HepG2 (cell line): ENCODE results near the gene ESYT2. TPM values are rescaled to one million over a fixed set of nuclear protein-coding genes. Genes with fewer than 3 reads are reported as not detected.
A peak's percentile ranks its signal among the peaks of the same experiment; 100 is the strongest.

Experiments used
- ATF1 ChIP-seq: IDR thresholded peaks from 2 replicates; pipeline ENCODE4 v1.6.1; 2016; ENCODE audit warnings: mild to moderate bottlenecking, control low read depth
- BRCA1 ChIP-seq: sonication (generic); formaldehyde crosslinking; IDR thresholded peaks from 2 replicates; pipeline ENCODE4 v1.4.0; 2020; ENCODE audit warnings: missing genetic modification reagents
- ERF ChIP-seq: IDR thresholded peaks from 2 replicates; pipeline ENCODE4 v1.6.1; 2018; ENCODE audit warnings: missing biosample characterization, missing genetic modification reagents
- HOXA5 ChIP-seq: sonication (generic); formaldehyde crosslinking; IDR thresholded peaks from 2 replicates; pipeline ENCODE4 v1.4.0; 2020; ENCODE audit warnings: missing genetic modification reagents
- RXRB ChIP-seq: IDR thresholded peaks from 2 replicates; pipeline ENCODE4 v1.6.1; 2016; ENCODE audit warnings: borderline replicate concordance, missing genetic modification reagents, missing compliant biosample characterization
- SALL1 ChIP-seq: sonication (generic); formaldehyde crosslinking; IDR thresholded peaks from 2 replicates; pipeline ENCODE4 v1.8.0; 2022; ENCODE audit warnings: mild to moderate bottlenecking, missing genetic modification reagents
- WIZ ChIP-seq: sonication (generic); formaldehyde crosslinking; IDR thresholded peaks from 2 replicates; pipeline ENCODE4 v1.5.1; 2020; ENCODE audit warnings: mild to moderate bottlenecking, missing genetic modification reagents
- ZNF17 ChIP-seq: sonication (generic); formaldehyde crosslinking; IDR thresholded peaks from 2 replicates; pipeline ENCODE4 v1.5.0; 2020; ENCODE audit warnings: mild to moderate bottlenecking, missing genetic modification reagents
- ZNF251 ChIP-seq: sonication (generic); formaldehyde crosslinking; IDR thresholded peaks from 2 replicates; pipeline ENCODE4 v1.9.0; 2021; ENCODE audit warnings: mild to moderate bottlenecking, missing genetic modification reagents
- ZNF431 ChIP-seq: sonication (generic); formaldehyde crosslinking; IDR thresholded peaks from 2 replicates; pipeline ENCODE4 v1.9.0; 2022; ENCODE audit warnings: missing genetic modification reagents, low read depth, mild to moderate bottlenecking, borderline replicate concordance
- ZNF616 ChIP-seq: sonication (generic); formaldehyde crosslinking; IDR thresholded peaks from 2 replicates; pipeline ENCODE4 v1.5.0; 2020; ENCODE audit warnings: low read depth, mild to moderate bottlenecking, missing genetic modification reagents
- ZNF724P ChIP-seq: sonication (generic); formaldehyde crosslinking; IDR thresholded peaks from 2 replicates; pipeline ENCODE4 v1.8.0; 2022; ENCODE audit warnings: missing genetic modification reagents, borderline replicate concordance
- ZSCAN30 ChIP-seq: sonication (generic); formaldehyde crosslinking; IDR thresholded peaks from 2 replicates; pipeline ENCODE4 v1.5.0; 2020; ENCODE audit warnings: mild to moderate bottlenecking, missing genetic modification reagents
- polyA plus RNA-seq, 8 experiments: library from polyadenylated mRNA; depleted of rRNA in 3 of 8; stranded (reverse) in 7 of 8; unstranded in 1 of 8; fragments of >200 nt; fragmentation: Illumina TruSeq in 4 of 8; extraction: Trizol in 4 of 8; gene quantifications; 2 replicates each; pipeline versions ENCODE4 v1.2.1 to v1.2.3, GENCODE V29; 2011 to 2016; ENCODE audit warnings: low read depth in 4 of 8, missing spikeins in 1 of 8, mixed read lengths in 1 of 8; ENCODE audit not compliant: insufficient read depth in 1 of 8
- total RNA-seq, 5 experiments: library from RNA; depleted of rRNA; stranded (reverse); fragments of >200 nt; fragmentation: Illumina TruSeq; extraction: Trizol; gene quantifications; 2 replicates each; pipeline ENCODE4 v1.2.3, GENCODE V29; 2016; ENCODE audit warnings: low read depth in 1 of 5
- TF ChIP-seq, protein P1 (sequence below): sonication (generic); IDR thresholded peaks from 2 replicates; pipeline ENCODE4 v1.6.1; 2016; ENCODE audit warnings: low read depth, borderline replicate concordance
- TF ChIP-seq, protein P2 (sequence below): sonication (generic); formaldehyde crosslinking; IDR thresholded peaks from 2 replicates; pipeline ENCODE4 v1.4.0; 2020; ENCODE audit warnings: missing genetic modification reagents; ENCODE audit errors: not compliant biosample characterization
- TF ChIP-seq, protein P3 (sequence below): sonication (generic); formaldehyde crosslinking; IDR thresholded peaks from 2 replicates; pipeline ENCODE4 v1.8.0; 2022; ENCODE audit warnings: mild to moderate bottlenecking, missing genetic modification reagents, moderate library complexity

Gene ESYT2
- total and polyA plus RNA-seq, 2 of the 13 experiments (the other 11 are each of a cell fraction or from before 2014, with no cell fraction given), result 28.5 to 37.3 TPM

DNA sequence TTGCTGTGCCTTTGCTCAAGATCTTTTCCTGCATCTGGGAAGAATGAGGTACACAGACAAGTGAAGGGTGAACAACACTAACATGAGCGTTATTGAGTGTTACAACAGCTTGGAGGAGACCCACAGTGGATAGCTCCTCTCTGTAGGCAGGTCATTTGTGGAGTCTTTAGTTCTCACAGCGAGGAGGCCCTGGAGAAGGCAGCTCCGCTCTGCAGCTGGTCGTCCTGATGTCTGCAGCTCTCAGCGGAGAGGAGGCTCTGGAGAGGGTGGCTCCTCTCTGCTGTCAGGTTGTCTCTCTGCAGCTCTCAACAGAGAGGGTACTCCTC is 20.1 kb upstream of the ESYT2 start (continued):
- TF ChIP-seq, protein P1, sequence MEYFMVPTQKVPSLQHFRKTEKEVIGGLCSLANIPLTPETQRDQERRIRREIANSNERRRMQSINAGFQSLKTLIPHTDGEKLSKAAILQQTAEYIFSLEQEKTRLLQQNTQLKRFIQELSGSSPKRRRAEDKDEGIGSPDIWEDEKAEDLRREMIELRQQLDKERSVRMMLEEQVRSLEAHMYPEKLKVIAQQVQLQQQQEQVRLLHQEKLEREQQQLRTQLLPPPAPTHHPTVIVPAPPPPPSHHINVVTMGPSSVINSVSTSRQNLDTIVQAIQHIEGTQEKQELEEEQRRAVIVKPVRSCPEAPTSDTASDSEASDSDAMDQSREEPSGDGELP, result no peak
- TF ChIP-seq ZNF17 (no peak), ZNF724P (CRISPR knock-in tag) (no peak), ERF (CRISPR knock-in tag) (peak; percentile 65; the same call in 1 of the 2 replicates), ZNF431 (CRISPR knock-in tag) (peak; percentile 23; the same call in 1 of the 2 replicates), SALL1 (no peak), ZNF251 (CRISPR knock-in tag) (no peak), ATF1 (CRISPR knock-in tag) (peak; percentile 29; the same call in 1 of the 2 replicates), BRCA1 (peak; percentile 35; the same call in 1 of the 2 replicates), RXRB (CRISPR knock-in tag) (0 out of 2 replicates have a peak, but pooled peaks have one; percentile 14), ZNF616 (CRISPR knock-in tag) (0 out of 2 replicates have a peak, but pooled peaks have one; percentile 26), ZSCAN30 (CRISPR knock-in tag) (no peak), HOXA5 (CRISPR knock-in tag) (0 out of 2 replicates have a peak, but pooled peaks have one; percentile 27), WIZ (CRISPR knock-in tag) (0 out of 2 replicates have a peak, but pooled peaks have one; percentile 16)
- TF ChIP-seq, protein P2, sequence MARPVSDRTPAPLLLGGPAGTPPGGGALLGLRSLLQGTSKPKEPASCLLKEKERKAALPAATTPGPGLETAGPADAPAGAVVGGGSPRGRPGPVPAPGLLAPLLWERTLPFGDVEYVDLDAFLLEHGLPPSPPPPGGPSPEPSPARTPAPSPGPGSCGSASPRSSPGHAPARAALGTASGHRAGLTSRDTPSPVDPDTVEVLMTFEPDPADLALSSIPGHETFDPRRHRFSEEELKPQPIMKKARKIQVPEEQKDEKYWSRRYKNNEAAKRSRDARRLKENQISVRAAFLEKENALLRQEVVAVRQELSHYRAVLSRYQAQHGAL (CRISPR knock-in tag), result peak; percentile 61
- TF ChIP-seq, protein P3, sequence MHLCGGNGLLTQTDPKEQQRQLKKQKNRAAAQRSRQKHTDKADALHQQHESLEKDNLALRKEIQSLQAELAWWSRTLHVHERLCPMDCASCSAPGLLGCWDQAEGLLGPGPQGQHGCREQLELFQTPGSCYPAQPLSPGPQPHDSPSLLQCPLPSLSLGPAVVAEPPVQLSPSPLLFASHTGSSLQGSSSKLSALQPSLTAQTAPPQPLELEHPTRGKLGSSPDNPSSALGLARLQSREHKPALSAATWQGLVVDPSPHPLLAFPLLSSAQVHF (CRISPR knock-in tag), result no peak
- TF ChIP-seq, all 625 proteins: peak for 27
